H1 (cell line): ENCODE measurements around the gene MAST2.

Experiments used
- BACH1 ChIP-seq: IDR thresholded peaks from 2 replicates; pipeline ENCODE4 v1.6.1; 2012; ENCODE audit warnings: low read length, improper control_type of control experiment
- BRCA1 ChIP-seq: IDR thresholded peaks from 2 replicates; pipeline ENCODE4 v1.6.1; 2012; ENCODE audit warnings: low read depth, low read length, improper control_type of control experiment
- CTCF ChIP-seq, 3 experiments: IDR thresholded peaks; 1 replicate in 2 of 3; 2 replicates in 1 of 3; pipeline versions ENCODE4 v1.5.1 to v1.6.1; 2011; ENCODE audit warnings: low read length in 3 of 3, mild to moderate bottlenecking in 3 of 3, inconsistent platforms in 2 of 3, low read depth in 1 of 3, moderate library complexity in 1 of 3; ENCODE audit not compliant: insufficient read depth in 1 of 3; ENCODE audit errors: control extremely low read depth in 1 of 3
- EZH2 ChIP-seq: fragments of 200-600 bp; sonication (generic); IDR thresholded peaks from 2 replicates; pipeline ENCODE4 v1.7.1; 2012; ENCODE audit warnings: low read depth, mild to moderate bottlenecking, moderate library complexity, low read length, inconsistent platforms; ENCODE audit not compliant: severe bottlenecking
- GABPA ChIP-seq: IDR thresholded peaks from 2 replicates; pipeline ENCODE4 v1.6.1; 2011; ENCODE audit warnings: mild to moderate bottlenecking, low read length, moderate library complexity, borderline replicate concordance; ENCODE audit not compliant: insufficient read depth
- JUND ChIP-seq: IDR thresholded peaks from 2 replicates; pipeline ENCODE4 v1.6.1; 2011; ENCODE audit warnings: mild to moderate bottlenecking, improper control_type of control experiment, low read length
- KDM1A ChIP-seq: fragments of 200-600, 300-600 bp; sonication (generic); IDR thresholded peaks from 2 replicates; pipeline ENCODE4 v1.7.1; 2016; ENCODE audit warnings: mild to moderate bottlenecking, low read length, borderline replicate concordance
- POLR2A ChIP-seq, 2 experiments: IDR thresholded peaks; 1 replicate in 1 of 2; 2 replicates in 1 of 2; pipeline ENCODE4 v1.6.1; 2011; ENCODE audit warnings: low read depth in 2 of 2, low read length in 2 of 2, mild to moderate bottlenecking in 2 of 2; ENCODE audit errors: control extremely low read depth in 1 of 2
- POLR2AphosphoS5 ChIP-seq: IDR thresholded peaks from 2 replicates; pipeline ENCODE4 v1.6.1; 2011; ENCODE audit warnings: low read depth, low read length
- RFX5 ChIP-seq: IDR thresholded peaks from 2 replicates; pipeline ENCODE4 v1.6.1; 2011; ENCODE audit warnings: low read depth, low read length, improper control_type of control experiment, borderline replicate concordance
- TAF7 ChIP-seq: optimal IDR thresholded peaks from 2 replicates; pipeline ENCODE3; 2011; ENCODE audit warnings: low read depth, mild to moderate bottlenecking, inconsistent platforms, low read length, moderate library complexity, borderline replicate concordance
- YY1 ChIP-seq: IDR thresholded peaks from 2 replicates; pipeline ENCODE4 v1.6.1; 2011; ENCODE audit warnings: low read depth, mild to moderate bottlenecking, low read length
- TF ChIP-seq, protein P1 (sequence below): IDR thresholded peaks from 2 replicates; pipeline ENCODE4 v1.6.1; 2011; ENCODE audit warnings: low read length, improper control_type of control experiment

- TF ChIP-seq CTCF (IDR thresholded peaks at IDR 0.05; ENCODE audit: control extremely low read depth in 1 of 3, insufficient read depth in 1 of 3, low read depth in 1 of 3, low read length in 3 of 3) = no peak
- TF ChIP-seq, protein P1, sequence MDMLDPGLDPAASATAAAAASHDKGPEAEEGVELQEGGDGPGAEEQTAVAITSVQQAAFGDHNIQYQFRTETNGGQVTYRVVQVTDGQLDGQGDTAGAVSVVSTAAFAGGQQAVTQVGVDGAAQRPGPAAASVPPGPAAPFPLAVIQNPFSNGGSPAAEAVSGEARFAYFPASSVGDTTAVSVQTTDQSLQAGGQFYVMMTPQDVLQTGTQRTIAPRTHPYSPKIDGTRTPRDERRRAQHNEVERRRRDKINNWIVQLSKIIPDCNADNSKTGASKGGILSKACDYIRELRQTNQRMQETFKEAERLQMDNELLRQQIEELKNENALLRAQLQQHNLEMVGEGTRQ = no peak
- TF ChIP-seq GABPA = no peak
- TF ChIP-seq POLR2A (IDR thresholded peaks at IDR 0.05; ENCODE audit: control extremely low read depth in 1 of 2, low read depth in 2 of 2, low read length in 2 of 2) = no peak
- TF ChIP-seq EZH2 = no peak
- TF ChIP-seq RFX5 = no peak
- no peak for TF ChIP-seq BACH1
- no peak for TF ChIP-seq BRCA1
- no peak for TF ChIP-seq JUND
- TF ChIP-seq YY1 = no peak
- no peak for TF ChIP-seq KDM1A
- no peak for TF ChIP-seq POLR2AphosphoS5
- no peak for TF ChIP-seq TAF7
Measured at GRCh38 chr1:45925728-45926287, 122.4 kb downstream of the MAST2 start.
